Stimulated activated CD4-positive, alpha-beta T cell treated with anti-CD3 and anti-CD28 coated beads, Interleukin-4, amount 100 ng/mL, for 24 hours (primary cell): ENCODE results near the gene LIPG.
A peak's percentile ranks its signal among the peaks of the same experiment; 100 is the strongest.
"Not testable (repeated sequence)": the region's sequence is repeated elsewhere in the genome, so short reads cannot be mapped to it uniquely, and the experiment has no call there.

ENCODE experiments used
- DNase-seq: peaks from one replicate; pipeline ENCODE4 v3.0.0-alpha.2; 2020

The LIPG gene

DNA sequence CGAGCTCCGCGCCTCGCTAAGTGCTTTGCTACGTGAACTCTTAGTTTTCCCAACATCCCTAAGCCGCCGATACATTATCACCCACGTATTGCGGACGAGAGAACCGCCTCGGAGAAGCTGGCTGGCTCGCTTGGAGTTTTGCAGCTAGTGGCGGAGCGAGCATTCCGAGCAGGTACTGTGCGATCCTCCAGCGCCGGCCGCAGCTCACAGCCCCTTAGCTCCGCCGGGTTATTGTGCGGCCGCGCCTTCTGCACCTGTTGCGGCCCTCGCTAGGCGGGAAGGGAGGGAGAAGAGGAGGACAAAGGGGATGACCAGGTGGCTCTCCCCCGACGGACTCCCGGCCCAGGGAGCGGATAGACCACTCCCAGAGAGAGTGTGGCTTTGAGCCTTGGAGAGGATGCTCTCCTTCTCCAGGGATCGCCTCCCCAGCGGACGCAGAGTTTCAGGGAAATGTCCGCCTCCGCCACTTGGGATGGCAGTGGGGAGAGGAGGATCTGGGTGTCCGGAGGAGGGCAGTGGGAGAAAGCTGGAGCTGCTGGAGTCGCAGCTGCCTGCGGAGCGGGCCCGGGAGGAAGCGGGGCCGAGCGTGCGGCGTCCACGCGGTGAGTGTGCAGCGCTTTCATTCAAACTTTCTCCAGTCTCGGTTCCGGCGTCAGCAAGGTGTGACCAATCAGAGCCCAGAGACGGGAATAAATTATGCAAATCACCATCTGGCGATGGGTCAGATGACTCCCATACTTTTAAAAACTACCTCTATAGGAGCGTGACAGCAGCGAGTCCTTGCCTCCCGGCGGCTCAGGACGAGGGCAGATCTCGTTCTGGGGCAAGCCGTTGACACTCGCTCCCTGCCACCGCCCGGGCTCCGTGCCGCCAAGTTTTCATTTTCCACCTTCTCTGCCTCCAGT lies at the start of gene LIPG:
Gene LIPG (plus strand): TSS at position 769 of the 905 bp plus-strand sequence. CDS start 252 bp downstream, outside the sequence.
- peak; percentile 43 for DNase-seq

DNA sequence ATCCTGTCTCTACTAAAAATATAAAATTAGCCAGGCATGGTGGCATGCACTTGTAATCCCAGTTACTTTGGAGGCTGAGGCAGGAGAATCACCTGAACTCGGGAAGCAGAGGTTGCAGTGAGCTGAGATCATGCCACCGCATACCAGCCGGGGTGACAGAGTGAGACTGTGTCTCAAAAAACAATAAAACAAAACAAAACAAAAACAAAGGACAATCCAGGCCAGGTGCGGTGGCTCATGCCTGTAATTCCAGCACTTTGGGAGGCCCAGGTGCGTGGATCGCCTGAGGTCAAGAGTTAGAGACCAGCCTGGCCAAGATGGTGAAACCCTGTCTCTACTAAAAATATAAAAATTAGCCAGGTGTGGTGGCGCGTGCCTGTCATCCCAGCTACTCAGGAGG lies 49.0 kb upstream of the LIPG start:
- not testable (repeated sequence) for DNase-seq

DNA sequence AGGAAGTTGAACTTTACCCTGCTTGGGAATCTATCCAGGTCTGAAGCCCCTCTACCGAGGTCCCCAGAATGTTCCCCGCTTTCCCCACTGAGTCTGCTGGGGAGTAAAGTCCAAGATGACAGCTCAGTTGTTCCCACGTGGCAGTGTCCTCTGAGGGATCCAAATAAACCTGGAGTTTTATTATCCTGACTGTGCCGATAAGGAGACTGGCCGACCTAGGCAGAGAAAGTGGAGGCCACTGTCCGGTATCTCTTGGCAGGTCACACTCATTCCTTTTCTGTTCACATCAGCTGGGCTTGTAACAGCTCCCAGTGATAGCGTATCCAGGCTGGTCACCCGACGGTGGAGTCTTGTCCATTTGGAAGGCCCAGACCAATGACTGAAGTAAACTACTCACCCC lies 47.3 kb upstream of the LIPG start:
- DNase-seq, result no peak

DNA sequence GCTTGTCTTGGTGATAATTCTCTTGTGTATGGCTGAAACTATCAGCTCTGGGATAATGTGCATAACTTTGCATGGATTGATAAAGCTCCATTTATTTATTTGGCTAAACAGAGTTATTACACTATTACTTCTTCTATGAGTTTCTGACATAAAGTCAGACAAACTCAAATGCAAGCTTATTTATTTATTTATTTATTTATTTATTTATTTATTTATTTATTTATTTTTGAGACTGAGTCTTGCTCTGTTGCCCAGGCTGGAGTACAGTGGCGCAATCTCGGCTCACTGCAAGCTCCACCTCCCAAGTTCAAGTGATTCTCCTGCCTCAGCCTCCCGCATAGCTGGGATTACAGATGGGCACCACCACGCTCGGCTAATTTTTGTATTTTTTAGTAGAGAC lies 46.9 kb upstream of the LIPG start:
- DNase-seq, result not testable (repeated sequence)

DNA sequence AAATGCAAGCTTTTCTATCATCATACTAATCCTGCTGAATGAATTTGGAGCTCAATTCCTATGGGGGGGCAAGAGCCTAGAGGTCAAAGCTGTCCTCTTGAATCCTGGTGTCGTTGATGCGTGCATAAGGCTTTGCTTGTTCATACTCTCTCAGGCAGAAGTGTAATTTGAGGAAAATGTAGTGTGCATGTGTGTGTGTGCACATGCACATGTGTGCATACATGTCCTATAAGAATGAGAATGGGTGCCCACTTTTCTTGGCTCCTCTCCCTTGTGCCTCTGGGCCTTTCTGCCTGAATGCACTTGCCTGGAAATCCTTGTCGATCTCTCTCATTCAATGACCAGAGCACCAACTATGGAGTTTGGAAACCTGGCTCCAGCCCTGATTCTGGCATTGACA lies 46.3 kb upstream of the LIPG start:
- no peak for DNase-seq

DNA sequence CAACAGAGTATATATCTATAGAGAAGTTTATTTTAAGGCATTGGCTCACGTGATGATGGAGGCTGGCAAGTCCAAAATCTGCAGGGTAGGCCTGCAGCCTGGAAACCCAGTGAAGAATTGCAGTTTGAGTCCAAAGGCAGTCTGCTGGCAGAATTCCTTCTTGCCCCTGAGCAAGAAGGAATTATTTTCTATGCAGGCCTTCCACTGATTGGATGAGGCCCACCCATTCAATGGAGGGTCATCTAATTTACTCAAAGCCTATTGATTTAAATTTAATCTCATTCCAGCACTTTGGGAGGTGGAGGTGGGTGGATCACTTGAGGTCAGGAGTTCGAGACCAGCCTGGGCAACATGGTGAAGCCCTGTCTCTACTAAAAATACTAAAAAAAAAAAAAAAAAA lies 44.4 kb upstream of the LIPG start:
- no peak for DNase-seq

DNA sequence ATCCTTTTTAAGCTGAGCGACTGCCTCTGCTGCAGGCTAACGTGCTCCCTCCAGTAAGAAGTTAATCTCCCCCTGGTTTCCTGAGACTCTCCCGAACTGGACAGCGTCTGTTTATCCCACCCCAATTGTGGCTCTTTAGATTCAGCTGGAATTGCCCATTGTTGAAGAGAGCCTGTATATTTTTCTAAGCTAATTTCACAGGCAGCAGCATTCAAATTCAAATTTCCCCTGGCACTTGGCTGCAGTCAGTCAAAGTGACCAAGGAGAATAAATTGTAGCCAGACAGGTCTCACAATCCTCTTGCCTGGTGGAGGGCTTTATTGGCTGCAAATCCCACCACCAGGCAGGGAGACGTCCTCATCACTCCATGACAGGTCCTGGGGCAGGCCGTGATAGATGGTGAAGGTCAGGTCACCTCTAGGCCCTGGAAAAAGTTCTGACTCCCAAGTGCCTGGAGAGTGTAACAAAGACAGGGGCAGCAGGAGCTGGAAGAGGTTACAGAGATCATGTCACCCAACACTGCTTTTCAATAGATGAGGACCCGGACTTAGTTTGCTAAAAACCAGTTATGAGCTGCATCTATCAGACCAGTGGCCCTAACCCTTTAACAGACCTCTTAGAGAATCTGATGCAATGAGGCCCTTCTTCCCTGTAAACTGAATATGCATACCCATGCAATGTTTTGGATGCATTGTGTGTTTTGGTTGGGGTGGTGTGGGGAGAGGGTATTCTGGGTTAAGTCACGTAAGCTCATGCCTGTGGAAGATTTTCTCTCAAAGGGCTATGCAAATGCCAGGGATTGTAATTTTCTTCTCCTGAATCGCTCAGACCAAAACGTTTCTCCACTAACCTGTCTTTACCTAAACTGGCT lies 42.5 kb upstream of the LIPG start:
- DNase-seq, result no peak

DNA sequence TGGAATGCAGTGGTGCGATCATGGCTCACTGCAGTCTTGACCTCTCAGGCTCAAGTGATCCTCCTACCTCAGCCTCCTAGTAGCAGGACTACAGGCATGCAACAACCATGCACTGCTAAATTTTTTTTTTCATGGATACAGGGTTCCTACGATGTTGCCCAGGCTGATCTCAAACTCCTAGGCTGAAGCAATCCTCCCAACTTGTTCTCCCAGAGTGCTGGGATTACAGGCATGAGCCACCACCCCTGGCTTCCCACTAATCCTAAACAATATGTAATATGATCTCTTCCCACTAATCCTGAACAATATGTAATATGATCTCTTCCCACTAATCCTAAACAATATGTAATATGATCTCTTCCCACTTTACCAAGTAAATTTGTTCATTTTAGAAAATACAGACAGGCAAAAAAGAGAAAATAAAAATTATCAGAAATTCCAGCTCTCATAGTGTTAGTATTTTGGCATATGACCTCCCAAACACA lies 41.2 kb upstream of the LIPG start:
- no peak for DNase-seq

DNA sequence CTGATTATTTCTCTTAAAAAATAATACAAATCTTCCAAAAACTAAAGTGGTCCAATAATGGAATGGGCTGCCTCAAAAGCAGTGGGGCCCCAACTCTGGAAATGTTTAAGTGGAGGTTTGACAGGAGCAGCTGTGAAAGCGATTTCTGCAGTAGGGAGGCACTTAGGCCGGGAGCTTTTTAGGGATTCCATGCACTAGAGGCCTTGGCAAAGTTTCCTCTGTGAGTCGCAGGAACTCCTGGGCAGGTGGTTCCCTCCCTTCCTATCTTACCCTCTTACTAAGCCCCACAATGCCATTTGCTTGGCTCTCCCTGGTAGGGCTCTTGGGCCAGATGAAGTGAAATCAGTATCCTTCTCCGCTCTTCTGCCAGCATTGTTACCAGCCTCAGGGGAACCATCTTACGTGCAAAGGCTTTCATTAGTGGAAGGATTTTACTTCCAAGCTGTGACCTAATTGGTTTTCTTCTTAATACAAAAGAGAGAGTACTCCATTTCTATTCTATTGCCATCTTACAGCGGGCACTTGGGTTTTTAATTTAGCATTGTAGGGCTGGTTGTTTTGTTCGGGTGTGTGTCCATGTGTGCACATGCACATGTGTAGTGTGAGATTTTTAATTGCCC lies 40.5 kb upstream of the LIPG start:
- no peak for DNase-seq

DNA sequence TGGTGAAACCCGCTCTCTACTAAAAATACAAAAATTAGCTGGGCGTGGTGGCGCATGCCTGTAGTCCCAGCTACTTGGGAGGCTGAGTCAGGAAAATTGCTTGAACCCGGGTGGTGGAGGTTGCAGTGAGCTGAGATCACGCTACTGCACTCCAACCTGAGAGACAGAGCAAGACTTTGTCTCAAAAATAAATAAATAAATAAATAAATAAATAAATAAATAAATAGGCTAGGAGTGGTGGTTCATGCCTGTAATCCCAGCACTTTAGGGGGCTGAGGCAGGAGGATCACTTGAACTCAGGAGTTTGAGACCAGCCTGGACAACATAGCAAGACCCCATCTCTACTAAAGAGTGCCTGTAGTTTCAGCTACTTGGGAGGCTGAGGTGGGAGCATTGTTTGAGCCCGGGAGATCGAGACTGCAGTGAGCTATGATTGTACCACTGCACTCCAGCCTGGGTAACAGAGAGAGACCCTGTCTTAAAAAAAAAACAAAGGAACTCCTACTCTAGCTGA lies 38.2 kb upstream of the LIPG start:
- not testable (repeated sequence) for DNase-seq

DNA sequence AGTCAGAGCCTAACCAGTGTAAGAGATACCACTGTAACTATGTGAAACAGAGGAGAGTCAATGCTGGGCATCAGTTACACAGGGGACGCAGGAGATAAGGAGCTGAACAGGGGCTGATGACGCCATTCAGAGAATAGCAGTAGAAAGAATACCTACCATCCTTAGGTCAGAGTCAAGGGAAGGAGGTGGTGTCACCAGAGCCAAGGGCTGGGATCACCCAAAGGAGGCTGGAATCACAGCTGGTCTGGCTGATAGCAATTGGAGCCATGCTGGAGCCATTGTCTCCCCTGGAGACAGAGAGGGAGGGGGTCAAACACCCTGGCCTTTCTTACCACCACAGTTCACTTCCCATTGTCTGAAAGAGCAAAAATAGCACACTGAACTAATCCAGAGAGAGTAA lies 37.5 kb upstream of the LIPG start:
- no peak for DNase-seq

DNA sequence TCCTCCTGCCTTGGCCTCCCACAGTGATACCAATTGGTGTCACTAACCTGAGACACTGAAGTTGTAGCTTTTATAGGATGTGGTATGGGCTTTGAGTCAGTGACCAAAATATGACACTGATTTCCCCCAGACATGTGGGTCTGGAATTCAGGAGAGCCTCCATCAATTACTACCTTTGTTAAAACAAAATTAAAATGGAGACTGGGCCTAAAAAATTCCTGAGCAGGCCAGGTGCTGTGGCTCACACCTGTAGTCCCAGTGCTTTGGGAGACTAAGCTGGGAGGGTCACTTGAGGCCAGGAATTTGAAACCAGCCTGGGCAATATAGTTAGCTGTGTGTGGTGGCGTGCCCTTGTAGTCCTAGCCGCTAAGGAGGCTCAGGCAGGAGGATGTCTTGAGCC lies 36.9 kb upstream of the LIPG start:
- DNase-seq, result no peak

DNA sequence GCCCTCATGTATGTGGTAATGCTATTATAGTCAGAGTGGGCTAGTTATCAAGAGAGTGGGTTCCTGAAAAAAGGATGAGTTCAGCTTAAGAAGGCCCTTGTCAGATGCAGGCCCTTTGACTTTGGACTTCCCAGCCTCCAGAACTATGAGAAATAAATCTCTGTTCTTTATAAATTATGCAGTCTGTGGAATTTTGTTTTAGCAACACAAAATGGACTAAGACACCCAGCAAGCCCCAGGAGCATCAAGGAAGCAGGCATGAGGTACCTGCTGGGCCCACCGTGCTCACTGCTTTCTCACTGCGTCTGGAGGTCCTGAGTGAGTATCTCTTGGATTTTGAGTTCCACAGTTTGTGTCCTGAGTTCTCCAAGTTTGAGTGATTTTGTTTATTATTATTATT lies 35.9 kb upstream of the LIPG start:
- no peak for DNase-seq

DNA sequence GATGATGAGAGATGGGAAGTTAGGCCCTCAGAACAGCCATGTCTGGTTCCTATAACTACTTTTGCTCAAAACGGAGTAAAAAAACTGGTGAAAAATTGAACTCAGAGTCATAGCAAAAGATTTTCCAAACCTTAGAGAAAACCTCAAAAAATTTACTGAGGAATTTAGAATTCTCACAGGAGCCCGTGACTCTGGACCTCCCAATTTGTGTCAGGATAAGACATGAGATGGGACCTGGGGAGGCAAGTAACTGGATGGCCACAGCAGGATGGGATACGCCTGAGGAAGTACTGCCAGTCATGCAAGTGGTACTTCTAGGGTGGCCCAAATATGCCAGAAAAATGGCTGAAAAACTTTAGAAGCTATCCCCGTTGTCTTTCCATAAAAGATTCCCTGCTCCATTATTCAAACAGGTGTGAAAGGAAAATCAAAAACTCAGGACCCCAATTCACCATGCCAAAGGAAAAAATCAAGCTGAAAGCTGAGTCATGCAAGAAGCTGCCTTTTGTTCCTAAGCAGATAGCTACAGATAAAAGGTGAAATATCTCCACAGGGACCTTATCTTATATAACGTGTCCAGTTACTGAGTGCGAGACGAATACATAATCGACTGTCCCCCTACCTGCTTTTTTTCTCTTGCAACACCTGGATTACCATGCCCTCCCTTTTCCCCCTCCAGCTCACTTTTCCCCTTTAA lies 34.1 kb upstream of the LIPG start:
- no peak for DNase-seq

DNA sequence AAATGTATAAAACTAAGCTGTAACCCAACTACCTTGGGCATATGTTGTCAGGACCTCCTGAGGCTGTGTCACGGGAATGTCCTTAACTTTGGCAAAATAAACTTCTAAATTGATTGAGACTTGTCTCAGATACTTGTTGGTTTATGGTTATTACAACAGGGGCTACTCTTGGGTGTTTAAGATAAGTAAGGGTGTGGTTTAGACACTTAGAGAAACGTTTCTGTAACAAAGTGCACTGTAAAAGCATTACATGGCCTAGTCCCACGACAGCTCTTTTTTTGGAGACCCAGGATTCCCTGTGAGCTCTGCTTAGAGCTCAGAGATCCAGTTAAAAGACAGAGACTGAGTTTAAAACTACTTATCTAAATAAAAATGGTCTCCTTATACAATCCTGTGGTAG lies 32.3 kb upstream of the LIPG start:
- no peak for DNase-seq

DNA sequence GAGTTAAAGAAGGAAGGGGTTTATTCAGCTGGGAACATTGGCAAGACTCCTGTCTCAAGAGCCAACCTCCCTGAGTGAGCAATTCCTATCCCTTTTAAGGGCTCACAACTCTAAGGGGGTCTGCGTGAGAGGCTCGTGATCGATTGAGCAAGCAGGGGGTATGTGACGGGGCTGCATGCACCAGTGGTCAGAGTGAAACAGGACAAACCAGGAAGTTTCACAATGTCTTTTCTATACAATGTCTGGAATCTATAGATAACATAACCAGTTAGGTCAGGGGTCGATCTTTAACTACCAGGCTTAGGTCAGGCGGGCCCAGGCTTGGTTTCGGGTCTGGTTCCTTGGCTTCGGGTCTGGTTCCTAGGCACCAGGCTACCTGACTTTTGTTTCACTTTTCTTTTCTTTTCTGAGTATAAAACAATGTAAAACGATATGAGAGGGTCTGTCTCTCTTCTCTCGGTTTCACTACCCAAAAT lies 30.1 kb upstream of the LIPG start:
- no peak for DNase-seq

DNA sequence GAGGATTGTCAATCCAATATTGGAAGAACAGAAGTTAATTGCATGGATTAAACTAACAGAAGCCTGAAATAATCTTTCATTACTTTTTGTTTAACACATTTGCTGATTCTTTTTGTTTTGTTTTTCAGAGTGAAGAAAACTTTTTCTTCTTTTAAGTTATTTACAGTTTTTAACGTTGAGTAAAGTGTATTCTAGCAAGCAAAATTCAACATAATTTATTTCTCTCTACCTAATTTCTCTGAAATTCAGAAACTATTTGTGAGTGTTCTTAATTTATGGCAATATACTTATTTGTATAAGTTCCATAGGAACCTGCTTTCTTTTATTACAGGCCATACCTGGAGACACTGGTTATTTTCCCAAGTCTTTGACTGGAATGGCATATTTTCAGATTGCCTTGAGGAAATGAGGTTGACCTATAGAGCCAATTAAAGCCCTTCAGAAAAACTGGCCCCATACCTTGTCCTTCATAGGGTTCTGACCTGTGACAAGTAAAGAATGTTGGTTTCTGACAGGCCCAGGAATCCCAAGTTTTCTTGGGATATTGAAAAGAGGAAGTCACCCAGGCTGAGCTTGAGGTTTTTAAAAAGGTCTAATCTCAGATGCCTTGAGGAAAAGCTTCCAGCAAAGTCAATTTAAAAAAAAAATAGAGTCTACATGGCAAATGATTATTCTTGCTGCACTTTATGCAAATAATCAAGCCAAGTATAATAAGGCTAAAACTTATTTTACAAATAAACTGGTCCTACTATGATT lies 26.8 kb upstream of the LIPG start:
- DNase-seq, result no peak

DNA sequence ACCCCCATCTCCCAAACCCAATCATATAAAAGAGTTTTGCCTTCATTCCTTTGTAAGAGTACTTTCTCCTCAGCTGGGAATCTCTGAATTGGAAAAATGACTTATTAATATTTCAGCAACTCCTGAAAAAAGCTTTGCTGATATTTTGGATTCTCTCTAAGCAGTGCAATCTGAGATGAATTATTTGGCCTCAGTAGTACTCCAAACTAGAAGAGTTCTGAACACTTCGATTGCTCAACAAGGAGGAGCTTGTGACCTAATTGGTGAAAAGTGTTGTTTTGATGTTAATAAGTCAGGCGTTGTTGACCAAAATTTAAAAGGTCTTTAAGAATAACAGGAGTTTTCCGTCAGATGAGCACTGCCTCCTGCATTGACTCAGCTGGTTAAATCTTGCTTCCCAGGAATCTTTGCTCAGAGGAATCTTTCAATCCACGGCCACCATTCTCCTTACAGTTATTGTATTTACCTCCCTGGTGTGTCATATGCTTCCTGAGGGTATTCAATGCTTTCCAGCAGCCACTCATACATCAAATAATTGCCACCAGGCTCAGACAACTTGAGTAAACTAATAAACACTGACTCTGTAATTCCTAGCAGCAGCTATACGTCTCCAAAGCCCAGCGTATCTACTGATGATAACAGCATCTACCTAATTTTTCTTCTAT lies 24.5 kb upstream of the LIPG start:
- no peak for DNase-seq

DNA sequence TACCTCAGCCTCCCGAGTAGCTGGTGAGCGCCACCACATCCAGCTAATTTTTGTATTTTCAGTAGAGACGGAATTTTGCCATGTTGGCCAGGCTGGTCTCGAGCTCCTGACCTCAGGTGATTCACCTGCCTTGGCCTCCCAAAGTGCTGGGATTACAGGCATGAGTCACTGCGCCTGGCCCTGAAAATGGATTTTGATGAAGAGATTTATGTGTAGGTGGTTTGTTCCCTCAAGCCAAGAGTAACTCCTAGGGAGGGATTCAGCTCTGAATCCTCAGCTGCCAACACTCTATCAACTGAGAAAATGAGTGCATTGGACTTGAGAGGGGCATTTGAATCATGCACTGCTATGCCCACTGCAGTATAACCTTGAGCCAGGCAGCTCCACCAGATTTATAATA lies 17.5 kb upstream of the LIPG start:
- no peak for DNase-seq

DNA sequence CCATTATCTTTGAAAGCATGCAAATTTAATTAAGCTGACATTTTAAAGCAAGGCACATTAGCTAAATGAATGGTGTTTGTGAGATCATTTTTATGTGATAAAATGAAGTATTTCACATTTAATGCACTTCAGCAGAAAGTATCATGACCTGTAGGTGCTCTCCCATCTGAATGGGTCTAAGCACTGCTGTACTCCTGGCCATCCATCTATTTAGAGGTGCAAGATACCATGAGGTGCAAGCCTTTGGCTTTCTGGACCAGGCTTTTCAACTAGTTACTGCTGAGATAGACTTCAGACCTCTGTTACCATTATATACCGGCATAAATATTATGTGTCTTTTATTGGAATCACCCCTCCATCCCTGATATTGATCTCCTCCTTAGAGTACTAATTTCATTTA lies 15.6 kb upstream of the LIPG start:
- no peak for DNase-seq

DNA sequence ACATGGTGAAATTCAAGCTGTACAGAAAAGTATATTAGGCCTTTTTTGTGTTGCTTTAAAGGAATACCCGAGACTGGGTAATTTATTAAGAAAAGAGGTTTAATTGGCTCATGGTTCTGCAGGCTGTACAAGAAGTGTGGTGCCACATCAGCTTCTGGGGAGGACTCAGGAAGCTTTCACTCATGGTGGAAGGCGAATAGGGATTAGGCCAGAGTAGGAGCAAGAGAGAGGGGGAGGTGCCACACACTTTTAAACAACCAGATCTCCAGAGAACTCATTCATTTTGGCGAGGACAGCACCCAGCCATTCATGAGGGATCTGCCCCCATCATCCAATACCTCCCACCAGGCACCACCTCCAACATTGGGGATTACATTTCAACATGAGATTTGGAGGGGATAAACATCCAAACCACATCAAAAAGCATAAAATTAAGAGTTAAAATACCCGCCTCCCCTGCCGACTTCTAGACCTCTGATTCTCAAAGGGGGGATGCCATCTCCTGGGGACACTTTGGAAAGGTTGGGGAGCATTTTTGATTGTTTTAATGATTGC lies 15.1 kb upstream of the LIPG start:
- no peak for DNase-seq
